Liver (tissue), 9 donors: ENCODE measurements around the gene GM2A. TPM values are rescaled to one million over a fixed set of nuclear protein-coding genes. Genes with fewer than 3 reads are reported as not detected.

Source experiments
- DNase-seq: peaks from one replicate; pipeline ENCODE4 v3.0.0-alpha.2; 2017; ENCODE audit warnings: low spot score
- H3K27ac ChIP-seq, 2 donors: one replicate each; pipeline ENCODE4 v1.7.0; 2013; ENCODE audit warnings: inconsistent platforms in 2 of 2, low read length in 2 of 2, control low read depth in 1 of 2, low read depth in 1 of 2, mild to moderate bottlenecking in 1 of 2
- H3K27me3 ChIP-seq, 4 donors: one replicate each; pipeline versions ENCODE4 v1.6.1 to v1.7.0; 2013; ENCODE audit warnings: low read length in 3 of 4, inconsistent platforms in 1 of 4, mild to moderate bottlenecking in 1 of 4, moderate library complexity in 1 of 4; ENCODE audit not compliant: control insufficient read depth in 4 of 4, insufficient read depth in 4 of 4
- H3K36me3 ChIP-seq, 4 donors: one replicate each; pipeline versions ENCODE4 v1.6.1 to v1.7.0; 2013; ENCODE audit warnings: low read length in 3 of 4, mild to moderate bottlenecking in 3 of 4, low read depth in 1 of 4, moderate library complexity in 1 of 4; ENCODE audit not compliant: control insufficient read depth in 4 of 4, insufficient read depth in 3 of 4
- H3K4me1 ChIP-seq, 4 donors: one replicate each; pipeline versions ENCODE4 v1.6.1 to v1.7.0; 2013; ENCODE audit warnings: low read length in 3 of 4, mild to moderate bottlenecking in 3 of 4, moderate library complexity in 1 of 4; ENCODE audit not compliant: control insufficient read depth in 4 of 4, insufficient read depth in 4 of 4
- H3K4me3 ChIP-seq, 3 donors: one replicate each; pipeline versions ENCODE4 v1.6.1 to v1.7.0; 2013; ENCODE audit warnings: low read length in 3 of 3, control low read depth in 1 of 3, low read depth in 1 of 3, mild to moderate bottlenecking in 1 of 3
- H3K9ac ChIP-seq, 2 donors: one replicate each; pipeline ENCODE4 v1.7.0; 2013; ENCODE audit warnings: low read length in 2 of 2, mild to moderate bottlenecking in 2 of 2, moderate library complexity in 2 of 2, control low read depth in 1 of 2, low read depth in 1 of 2
- H3K9me3 ChIP-seq, 4 donors: one replicate each; pipeline versions ENCODE4 v1.6.1 to v1.7.0; 2013; ENCODE audit warnings: low read length in 3 of 4; ENCODE audit not compliant: control insufficient read depth in 4 of 4
- ATF3 ChIP-seq: IDR thresholded peaks from 2 replicates; pipeline ENCODE4 v1.6.1; 2016; ENCODE audit warnings: antibody characterized with exemption
- CTCF ChIP-seq: fragments of 150-350 bp; IDR thresholded peaks from 2 replicates; pipeline ENCODE4 v1.5.1; 2017; ENCODE audit warnings: improper control_type of control experiment, low read depth, low read length; ENCODE audit not compliant: missing input control
- EGR1 ChIP-seq, 2 donors: IDR thresholded peaks; 2 replicates each; pipeline ENCODE4 v1.6.1; 2016 to 2018; ENCODE audit warnings: antibody characterized with exemption in 2 of 2, low read depth in 2 of 2
- FOXA1 ChIP-seq: IDR thresholded peaks from 2 replicates; pipeline ENCODE4 v1.6.1; 2016; ENCODE audit warnings: antibody characterized with exemption
- FOXA2 ChIP-seq: IDR thresholded peaks from 2 replicates; pipeline ENCODE4 v1.6.1; 2016; ENCODE audit warnings: antibody characterized with exemption
- GABPA ChIP-seq, 2 donors: IDR thresholded peaks in 1 of 2; conservative IDR thresholded peaks in 1 of 2; 2 replicates each; pipeline ENCODE4 v1.6.1; 2016; ENCODE audit warnings: antibody characterized with exemption in 2 of 2, mild to moderate bottlenecking in 1 of 2, moderate library complexity in 1 of 2
- HNF4A ChIP-seq, 2 donors: conservative IDR thresholded peaks; 2 replicates each; pipeline ENCODE4 v1.6.1; 2016; ENCODE audit warnings: antibody characterized with exemption in 2 of 2, mild to moderate bottlenecking in 2 of 2
- HNF4G ChIP-seq: IDR thresholded peaks from 2 replicates; pipeline ENCODE4 v1.6.1; 2016; ENCODE audit warnings: antibody characterized with exemption
- MAX ChIP-seq: IDR thresholded peaks from 2 replicates; pipeline ENCODE4 v1.6.1; 2016; ENCODE audit warnings: antibody characterized with exemption
- NR2F2 ChIP-seq: IDR thresholded peaks from 2 replicates; pipeline ENCODE4 v1.6.1; 2016; ENCODE audit warnings: antibody characterized with exemption
- RAD21 ChIP-seq, 2 donors: IDR thresholded peaks; 2 replicates each; pipeline ENCODE4 v1.6.1; 2016; ENCODE audit warnings: antibody characterized with exemption in 2 of 2, mild to moderate bottlenecking in 2 of 2
- REST ChIP-seq: IDR thresholded peaks from 2 replicates; pipeline ENCODE4 v1.6.1; 2016; ENCODE audit warnings: antibody characterized with exemption, mild to moderate bottlenecking
- RXRA ChIP-seq, 2 donors: IDR thresholded peaks; 2 replicates each; pipeline ENCODE4 v1.6.1; 2017 to 2018; ENCODE audit warnings: antibody characterized with exemption in 2 of 2, mild to moderate bottlenecking in 1 of 2
- SP1 ChIP-seq: IDR thresholded peaks from 2 replicates; pipeline ENCODE4 v1.6.1; 2018; ENCODE audit warnings: antibody characterized with exemption, mild to moderate bottlenecking
- TAF1 ChIP-seq: conservative IDR thresholded peaks from 2 replicates; pipeline ENCODE4 v1.6.1; 2016; ENCODE audit warnings: antibody characterized with exemption, mild to moderate bottlenecking
- YY1 ChIP-seq: IDR thresholded peaks from 2 replicates; pipeline ENCODE4 v1.6.1; 2016; ENCODE audit warnings: antibody characterized with exemption, mild to moderate bottlenecking
- ZBTB33 ChIP-seq: IDR thresholded peaks from 2 replicates; pipeline ENCODE4 v1.6.1; 2016; ENCODE audit warnings: antibody characterized with exemption
- WGBS: extraction: QIAGEN DNeasy Blood & Tissue Kit; methylation state at CpG from one replicate; pipeline ENCODE4 v1.1.7; 2013; 5-methylcytosine and 5-hydroxymethylcytosine counted together
- polyA plus RNA-seq, 2 donors: library from polyadenylated mRNA; stranded (reverse) in 1 of 2; unstranded in 1 of 2; fragments of 200-250 nt in 1 of 2; fragments of >200 nt in 1 of 2; fragmentation: Nextera tagmentation in 1 of 2; extraction: Ambion mirVana in 1 of 2; gene quantifications; one replicate each; pipeline versions ENCODE4 v1.2.1 to v1.2.3, GENCODE V29; 2013 to 2015
- total RNA-seq, 2 donors: library from RNA; depleted of rRNA; stranded (reverse); fragments of >200 nt; gene quantifications; one replicate each; pipeline ENCODE4 v1.2.3, GENCODE V29; 2014
- donor health status: healthy.
- donor health status: healthy.
- donor health status: healthy.
- donor health status: healthy.
- donor health status: healthy.

GM2A gene
- total and polyA plus RNA-seq, 4 donors = 4.1 to 14.5 (median 10.6) TPM

GRCh38 chr5:151204051-151204450 lies 48.9 kb upstream of the GM2A start:
- Histone ChIP-seq H3K27ac (no peak overlapping the region), H3K9me3 (no peaks in the 10 kb centered on the region), H3K36me3 (peaks cover 1 to 13% (median 6%) of the 10 kb centered on the region in 4 donors), H3K27me3 (no peaks in the 10 kb centered on the region), H3K9ac (no peak overlapping the region), H3K4me3 (no peak overlapping the region), H3K4me1 (peaks cover 4 to 8% (median 6%) of the 10 kb centered on the region in 4 donors)
- 90% methylated on average over 5 of the region's 5 CpGs for WGBS
- TF ChIP-seq ATF3 (no peak), HNF4A (conservative IDR thresholded peaks at IDR 0.05) (no peak), EGR1 (IDR thresholded peaks at IDR 0.05; ENCODE audit: low read depth in 2 of 2) (no peak), SP1 (no peak), TAF1 (no peak), NR2F2 (no peak), RAD21 (IDR thresholded peaks at IDR 0.05) (no peak), FOXA2 (no peak), GABPA (IDR thresholded peaks at IDR 0.05 in 1 of 2, conservative IDR thresholded peaks at IDR 0.05 in 1 of 2) (no peak), ZBTB33 (no peak), FOXA1 (no peak)
- DNase-seq = no peak

- peaks cover 4 to 13% (median 7%) of the 10 kb centered on the region in 4 donors for H3K4me1 ChIP-seq
- H3K36me3 ChIP-seq = peaks cover 1 to 7% (median 5%) of the 10 kb centered on the region in 4 donors
- no peak overlapping the region for H3K27ac ChIP-seq
- H3K4me3 ChIP-seq = no peak overlapping the region
- DNase-seq = no peak
- TF ChIP-seq YY1 = no peak
- TF ChIP-seq RAD21 (IDR thresholded peaks at IDR 0.05) = no peak
- TF ChIP-seq CTCF = no peak
- TF ChIP-seq NR2F2 = no peak
- 97% methylated on average over 10 of the region's 10 CpGs for WGBS
- no peak overlapping the region for H3K9ac ChIP-seq
- no peaks in the 10 kb centered on the region for H3K27me3 ChIP-seq
- no peaks in the 10 kb centered on the region for H3K9me3 ChIP-seq
Observed at GRCh38 chr5:151205411-151205810, 47.6 kb upstream of the GM2A start.

- H3K4me1 ChIP-seq = peaks cover 4 to 13% (median 7%) of the 10 kb centered on the region in 4 donors
- no peak for TF ChIP-seq MAX
- no peak for TF ChIP-seq ZBTB33
- TF ChIP-seq SP1 = no peak
- TF ChIP-seq YY1 = no peak
- no peak for TF ChIP-seq GABPA (IDR thresholded peaks at IDR 0.05 in 1 of 2, conservative IDR thresholded peaks at IDR 0.05 in 1 of 2)
- TF ChIP-seq RAD21 (IDR thresholded peaks at IDR 0.05) = no peak
- no peak for TF ChIP-seq REST
- no peak for TF ChIP-seq HNF4G
- no peak for TF ChIP-seq ATF3
- no peak for TF ChIP-seq NR2F2
- no peak for TF ChIP-seq FOXA1
- no peak for TF ChIP-seq FOXA2
- no peak for TF ChIP-seq TAF1
- no peak for TF ChIP-seq RXRA (IDR thresholded peaks at IDR 0.05)
- no peak for TF ChIP-seq HNF4A (conservative IDR thresholded peaks at IDR 0.05)
Observed at GRCh38 chr5:151208481-151208914, 44.5 kb upstream of the GM2A start.

More at GRCh38 chr5:151208481-151208914, 44.5 kb upstream of the GM2A start:
- H3K27me3 ChIP-seq = no peaks in the 10 kb centered on the region
- DNase-seq = no peak
- no peak overlapping the region for H3K9ac ChIP-seq
- no peak overlapping the region for H3K27ac ChIP-seq
- no peak overlapping the region for H3K4me3 ChIP-seq
- no peaks in the 10 kb centered on the region for H3K9me3 ChIP-seq
- WGBS = 55% methylated on average over 5 of the region's 5 CpGs
- H3K36me3 ChIP-seq = peaks cover 0 to 1% (median 0%) of the 10 kb centered on the region in 4 donors
